NB4 (cell line): ENCODE measurements around the gene CLEC3A.

Experiments used
- CTCF ChIP-seq: IDR thresholded peaks from one replicate; pipeline ENCODE4 v1.5.1; 2012; ENCODE audit warnings: low read depth, low read length
- MAX ChIP-seq: IDR thresholded peaks from 2 replicates; pipeline ENCODE4 v1.6.1; 2011; ENCODE audit warnings: low read depth, low read length
- POLR2A ChIP-seq: IDR thresholded peaks from 2 replicates; pipeline ENCODE4 v1.6.1; 2011; ENCODE audit warnings: mild to moderate bottlenecking; ENCODE audit not compliant: insufficient read length; ENCODE audit errors: extremely low read depth

GRCh38 chr16:78065319-78065718 lies 43.0 kb downstream of the CLEC3A start:
- TF ChIP-seq CTCF (no peak), POLR2A (no peak), MAX (no peak)
